Measurements from ENCODE around the gene RGMA.

The RGMA gene

DNA sequence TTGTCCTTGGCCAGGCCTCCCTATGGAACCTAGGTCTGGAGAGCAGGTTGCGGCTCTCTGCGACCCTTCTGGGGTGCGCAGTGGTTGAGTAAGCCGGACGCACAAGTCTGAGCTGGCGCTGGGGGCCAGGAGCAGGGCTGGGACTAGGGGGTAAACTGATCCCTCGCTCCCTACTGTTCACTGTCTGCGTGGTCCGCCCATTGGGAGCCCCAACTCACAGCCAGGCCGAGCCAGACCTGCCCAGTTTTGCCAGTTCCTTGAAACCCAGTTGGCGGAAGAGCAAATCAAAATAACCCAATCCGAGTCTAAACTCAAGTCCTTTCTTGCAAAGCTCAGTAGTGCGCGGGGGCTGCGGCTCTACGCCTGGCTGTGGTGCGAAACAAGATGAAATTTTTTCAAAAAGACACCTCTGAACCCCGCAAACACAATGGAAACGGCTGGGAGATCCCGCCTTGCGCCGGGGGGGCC, 17.5 kb downstream of the RGMA start:
- TF ChIP-seq FOXP2 (optimal IDR thresholded peaks at IDR 0.05; ENCODE audit: borderline replicate concordance, extremely low read depth, extremely low read length, insufficient read depth) (no peak), POLR2AphosphoS5 (IDR thresholded peaks at IDR 0.05; ENCODE audit: low read depth, low read length) (no peak), SIN3A (IDR thresholded peaks at IDR 0.05; ENCODE audit: borderline replicate concordance, insufficient read depth, low read length) (no peak), TAF1 (IDR thresholded peaks at IDR 0.05; ENCODE audit: borderline replicate concordance, insufficient read depth, low read length) (no peak)
- TF ChIP-seq, protein P1, sequence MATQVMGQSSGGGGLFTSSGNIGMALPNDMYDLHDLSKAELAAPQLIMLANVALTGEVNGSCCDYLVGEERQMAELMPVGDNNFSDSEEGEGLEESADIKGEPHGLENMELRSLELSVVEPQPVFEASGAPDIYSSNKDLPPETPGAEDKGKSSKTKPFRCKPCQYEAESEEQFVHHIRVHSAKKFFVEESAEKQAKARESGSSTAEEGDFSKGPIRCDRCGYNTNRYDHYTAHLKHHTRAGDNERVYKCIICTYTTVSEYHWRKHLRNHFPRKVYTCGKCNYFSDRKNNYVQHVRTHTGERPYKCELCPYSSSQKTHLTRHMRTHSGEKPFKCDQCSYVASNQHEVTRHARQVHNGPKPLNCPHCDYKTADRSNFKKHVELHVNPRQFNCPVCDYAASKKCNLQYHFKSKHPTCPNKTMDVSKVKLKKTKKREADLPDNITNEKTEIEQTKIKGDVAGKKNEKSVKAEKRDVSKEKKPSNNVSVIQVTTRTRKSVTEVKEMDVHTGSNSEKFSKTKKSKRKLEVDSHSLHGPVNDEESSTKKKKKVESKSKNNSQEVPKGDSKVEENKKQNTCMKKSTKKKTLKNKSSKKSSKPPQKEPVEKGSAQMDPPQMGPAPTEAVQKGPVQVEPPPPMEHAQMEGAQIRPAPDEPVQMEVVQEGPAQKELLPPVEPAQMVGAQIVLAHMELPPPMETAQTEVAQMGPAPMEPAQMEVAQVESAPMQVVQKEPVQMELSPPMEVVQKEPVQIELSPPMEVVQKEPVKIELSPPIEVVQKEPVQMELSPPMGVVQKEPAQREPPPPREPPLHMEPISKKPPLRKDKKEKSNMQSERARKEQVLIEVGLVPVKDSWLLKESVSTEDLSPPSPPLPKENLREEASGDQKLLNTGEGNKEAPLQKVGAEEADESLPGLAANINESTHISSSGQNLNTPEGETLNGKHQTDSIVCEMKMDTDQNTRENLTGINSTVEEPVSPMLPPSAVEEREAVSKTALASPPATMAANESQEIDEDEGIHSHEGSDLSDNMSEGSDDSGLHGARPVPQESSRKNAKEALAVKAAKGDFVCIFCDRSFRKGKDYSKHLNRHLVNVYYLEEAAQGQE (IDR thresholded peaks at IDR 0.05; ENCODE audit: insufficient read depth in 1 of 2, low read depth in 2 of 2, low read length in 2 of 2) = no peak

DNA sequence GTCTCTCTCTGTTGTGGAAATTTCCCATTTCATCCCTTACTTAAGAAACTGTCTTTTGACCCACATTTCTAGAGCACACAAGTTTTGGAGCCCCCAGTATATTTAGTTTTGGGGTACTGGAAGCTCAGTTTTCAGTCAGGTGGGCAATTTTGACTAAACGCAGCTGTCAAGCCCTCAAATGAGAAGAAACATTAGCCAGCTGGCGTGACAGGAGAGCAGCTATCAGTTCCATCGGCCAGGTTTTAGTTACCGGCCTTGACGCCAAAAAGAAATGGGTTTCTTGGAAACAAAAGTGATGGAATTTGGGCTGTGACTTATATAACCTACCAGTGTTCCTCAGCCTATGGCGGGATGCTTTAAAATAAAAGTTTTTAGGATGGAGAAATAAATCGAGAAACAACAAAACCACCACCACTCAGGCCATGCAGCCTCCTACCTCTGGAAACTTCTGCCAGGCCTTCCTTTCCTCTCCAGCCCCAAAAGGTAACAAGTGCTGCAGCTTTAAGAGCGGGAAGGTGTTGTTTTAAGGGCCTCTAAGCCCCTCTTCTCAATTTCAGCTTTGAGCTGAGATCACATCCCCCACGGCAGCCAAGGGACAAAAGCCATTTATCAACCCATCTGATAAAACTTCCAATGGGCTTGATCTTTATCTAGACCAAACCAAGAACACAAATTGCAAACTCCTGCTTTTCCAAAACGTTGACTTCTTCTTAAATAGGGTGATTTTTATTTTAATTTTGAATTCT, 18.3 kb downstream of the RGMA start:
- TF ChIP-seq FOXP2 (optimal IDR thresholded peaks at IDR 0.05; ENCODE audit: borderline replicate concordance, extremely low read depth, extremely low read length, insufficient read depth) (no peak), POLR2AphosphoS5 (IDR thresholded peaks at IDR 0.05; ENCODE audit: low read depth, low read length) (no peak), SIN3A (IDR thresholded peaks at IDR 0.05; ENCODE audit: borderline replicate concordance, insufficient read depth, low read length) (no peak), TAF1 (IDR thresholded peaks at IDR 0.05; ENCODE audit: borderline replicate concordance, insufficient read depth, low read length) (no peak)
- TF ChIP-seq, protein P1 (IDR thresholded peaks at IDR 0.05; ENCODE audit: insufficient read depth in 1 of 2, low read depth in 2 of 2, low read length in 2 of 2) = no peak

DNA sequence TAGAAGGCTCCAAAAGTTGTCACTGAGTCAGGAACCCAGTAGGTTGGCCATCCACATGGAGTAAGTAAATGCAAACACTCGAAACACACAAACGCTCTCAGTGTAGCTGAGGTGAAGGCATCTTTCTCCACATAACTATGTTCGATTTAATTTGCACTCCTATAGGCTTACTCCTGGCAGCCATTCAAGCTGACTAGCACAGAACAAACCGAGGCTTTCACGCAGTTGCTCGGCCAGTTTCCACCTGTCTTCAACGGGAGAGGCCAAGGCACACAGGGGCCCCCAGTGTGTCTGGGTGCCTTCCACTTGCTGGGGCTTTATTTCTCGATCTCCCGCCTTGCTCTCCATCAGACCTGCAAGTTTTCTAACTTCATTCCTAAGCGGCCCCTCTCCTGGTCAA, 18.9 kb downstream of the RGMA start:
- TF ChIP-seq POLR2AphosphoS5 (IDR thresholded peaks at IDR 0.05; ENCODE audit: low read depth, low read length) (no peak), SIN3A (IDR thresholded peaks at IDR 0.05; ENCODE audit: borderline replicate concordance, insufficient read depth, low read length) (no peak)

DNA sequence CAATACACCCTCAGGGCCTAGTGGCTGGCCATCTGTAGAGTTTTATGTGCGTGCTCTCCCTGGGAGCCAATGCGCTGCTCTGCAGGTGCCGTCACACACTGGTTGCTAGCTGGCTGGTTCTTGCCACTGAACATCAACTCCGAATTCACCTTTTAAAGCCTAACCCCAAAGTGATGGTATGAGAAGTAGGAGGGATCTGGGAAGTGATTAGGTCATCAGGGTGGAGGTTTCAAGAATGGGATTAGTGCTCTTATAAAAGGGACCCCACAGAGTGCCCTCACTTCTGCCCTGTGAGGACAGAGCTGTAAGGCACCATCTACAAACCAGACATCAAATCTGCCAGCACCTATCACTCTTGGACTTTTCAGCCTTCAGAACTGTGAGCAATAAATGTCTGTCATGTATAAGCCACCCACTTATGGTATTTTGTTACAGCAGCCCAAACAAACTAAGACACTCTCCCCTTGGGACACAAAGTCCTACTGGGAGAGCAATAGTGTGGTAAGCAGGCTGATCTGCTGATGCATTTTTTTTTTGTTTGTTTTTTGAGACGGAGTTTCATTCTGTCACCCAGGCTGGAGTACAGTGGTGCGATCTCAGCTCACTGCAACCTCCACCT, 20.3 kb downstream of the RGMA start:
- TF ChIP-seq POLR2AphosphoS5 (IDR thresholded peaks at IDR 0.05; ENCODE audit: low read depth, low read length) (no peak), SIN3A (IDR thresholded peaks at IDR 0.05; ENCODE audit: borderline replicate concordance, insufficient read depth, low read length) (no peak), TAF1 (IDR thresholded peaks at IDR 0.05; ENCODE audit: borderline replicate concordance, insufficient read depth, low read length) (no peak), FOXP2 (optimal IDR thresholded peaks at IDR 0.05; ENCODE audit: borderline replicate concordance, extremely low read depth, extremely low read length, insufficient read depth) (no peak)
- TF ChIP-seq, protein P1 (IDR thresholded peaks at IDR 0.05; ENCODE audit: insufficient read depth in 1 of 2, low read depth in 2 of 2, low read length in 2 of 2) = no peak

DNA sequence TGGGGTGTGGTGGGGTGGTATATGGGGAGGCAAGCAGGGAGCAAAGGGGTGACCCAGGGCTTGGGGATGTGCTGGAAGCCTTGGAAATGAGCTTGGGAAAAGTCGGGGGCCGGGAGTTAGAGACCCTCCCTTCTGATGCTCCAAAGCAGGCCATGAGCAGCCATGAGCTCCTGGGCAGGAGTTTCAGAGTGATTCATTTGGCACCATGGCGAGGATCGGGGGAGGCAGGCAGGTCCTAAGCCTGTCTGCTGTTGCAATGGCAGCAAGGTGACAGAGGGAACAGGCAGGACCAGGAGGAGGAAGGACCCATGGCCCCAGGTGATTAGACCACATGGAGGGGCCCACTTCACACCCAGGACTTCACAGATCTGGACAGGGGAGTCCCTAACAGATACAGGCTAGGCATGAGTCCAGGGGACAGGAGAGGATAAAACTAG, 21.3 kb downstream of the RGMA start:
- TF ChIP-seq FOXP2 (optimal IDR thresholded peaks at IDR 0.05; ENCODE audit: borderline replicate concordance, extremely low read depth, extremely low read length, insufficient read depth) (no peak), POLR2AphosphoS5 (IDR thresholded peaks at IDR 0.05; ENCODE audit: low read depth, low read length) (no peak), SIN3A (IDR thresholded peaks at IDR 0.05; ENCODE audit: borderline replicate concordance, insufficient read depth, low read length) (no peak), TAF1 (IDR thresholded peaks at IDR 0.05; ENCODE audit: borderline replicate concordance, insufficient read depth, low read length) (no peak)
- TF ChIP-seq, protein P1 (IDR thresholded peaks at IDR 0.05; ENCODE audit: insufficient read depth in 1 of 2, low read depth in 2 of 2, low read length in 2 of 2) = no peak

Data from PFSK-1 (cell line).